K562 (cell line): Measurements from ENCODE around the gene PRR11. TPM values are rescaled to one million over a fixed set of nuclear protein-coding genes. Genes with fewer than 3 reads are reported as not detected.
"Not testable (repeated sequence)": the region's sequence is repeated elsewhere in the genome, so short reads cannot be mapped to it uniquely, and the experiment has no call there.

Experiments used
- ATAC-seq: fragments of 200-7000 bp; cut with Tn5 transposase; 3 replicates; pipeline ENCODE4 v1.9.1; 2020; ENCODE audit warnings: moderate library complexity
- BruUV-seq: library from RNA; stranded (reverse); fragments of 400-500 nt; replicated peaks from 2 replicates; lab custom pipeline; 2021; lab: Mats Ljungman, UMichigan
- CTCF ChIA-PET: fragments of 300-600 bp; formaldehyde crosslinking; extraction: SDS; loops from one replicate; lab custom pipeline; 2021; ENCODE audit warnings: low intra/inter-chr PET ratio; lab: Yijun Ruan, JAX
- POLR2A ChIA-PET: fragments of 300-600, 350-650 bp; sonication (Branson Sonifier 250); formaldehyde crosslinking; extraction: SDS; loops from one replicate; lab custom pipeline; 2021; ENCODE audit warnings: antibody characterized with exemption, inconsistent platforms; lab: Yijun Ruan, JAX
- DNase-seq, 4 experiments: peaks; one replicate each; pipeline versions ENCODE4 v3.0.0 to v3.0.0-alpha.2; 2011 to 2018; ENCODE audit warnings: low spot score in 3 of 4, mixed read lengths in 3 of 4; ENCODE audit errors: extremely low read depth in 1 of 4
- FAIRE-seq: peaks from 2 replicates; lab custom pipeline; 2011; peaks lifted over from hg19 to GRCh38; lab: Jason Lieb, UNC
- H2AFZ ChIP-seq: 2 replicates; pipeline ENCODE4 v1.6.0; 2011; ENCODE audit warnings: low read depth, low read length, control low read depth, inconsistent platforms
- H3K27ac ChIP-seq: fragments of 200-600 bp; 3 replicates; pipeline ENCODE4 v1.8.0; 2011; ENCODE audit warnings: low read depth, mild to moderate bottlenecking, control low read depth, inconsistent platforms, low read length, moderate library complexity, mixed read lengths; ENCODE audit errors: extremely low read depth
- H3K27me3 ChIP-seq, 2 experiments: fragments of 300-600 bp in 1 of 2; 2 replicates in 1 of 2; 3 replicates in 1 of 2; pipeline versions ENCODE4 v1.6.0 to v1.8.0; 2011; ENCODE audit warnings: inconsistent platforms in 2 of 2, low read length in 2 of 2, mild to moderate bottlenecking in 1 of 2, mixed read lengths in 1 of 2, moderate library complexity in 1 of 2; ENCODE audit not compliant: control insufficient read depth in 2 of 2, insufficient read depth in 2 of 2
- H3K36me3 ChIP-seq: fragments of 300-600 bp; 3 replicates; pipeline ENCODE4 v1.8.0; 2011; ENCODE audit warnings: mild to moderate bottlenecking, low read length, inconsistent platforms; ENCODE audit not compliant: control insufficient read depth, insufficient read depth
- H3K4me1 ChIP-seq, 2 experiments: fragments of 200-600 bp in 1 of 2; replicated peaks in 1 of 2; 2 replicates in 1 of 2; 3 replicates in 1 of 2; pipeline versions ENCODE4 v1.5.1 to v1.8.0; 2011; ENCODE audit warnings: inconsistent platforms in 2 of 2, low read length in 2 of 2, mild to moderate bottlenecking in 1 of 2, mixed read lengths in 1 of 2, moderate library complexity in 1 of 2; ENCODE audit not compliant: control insufficient read depth in 2 of 2, insufficient read depth in 2 of 2
- H3K4me2 ChIP-seq: 2 replicates; pipeline ENCODE4 v1.6.1; 2011; ENCODE audit warnings: low read length, control low read depth, inconsistent platforms, mixed read lengths; ENCODE audit not compliant: insufficient read depth
- H3K4me3 ChIP-seq: fragments of 200-600 bp; sonication (generic), shearing (Covaris generic); 2 replicates; pipeline ENCODE4 v1.5.1; 2016; ENCODE audit warnings: control low read depth, inconsistent platforms
- H3K79me2 ChIP-seq: fragments of 200-600 bp; 3 replicates; pipeline ENCODE4 v1.8.0; 2011; ENCODE audit warnings: low read length, inconsistent platforms; ENCODE audit not compliant: control insufficient read depth, insufficient read depth
- H3K9ac ChIP-seq, 2 experiments: 2 replicates each; pipeline versions ENCODE4 v1.6.0 to v1.6.1; 2011; ENCODE audit warnings: low read depth in 2 of 2, low read length in 2 of 2, control low read depth in 1 of 2, inconsistent platforms in 1 of 2, mild to moderate bottlenecking in 1 of 2, mixed read lengths in 1 of 2; ENCODE audit not compliant: insufficient read depth in 1 of 2
- H3K9me1 ChIP-seq: one replicate; pipeline ENCODE4 v1.6.0; 2011; ENCODE audit warnings: inconsistent platforms, mild to moderate bottlenecking, low read length, moderate library complexity; ENCODE audit not compliant: control insufficient read depth, insufficient read depth
- H3K9me3 ChIP-seq: replicated peaks from 2 replicates; pipeline ENCODE4 v1.5.1; 2011; ENCODE audit warnings: low read depth, low read length, inconsistent platforms; ENCODE audit not compliant: control insufficient read depth, insufficient read depth
- H4K20me1 ChIP-seq: replicated peaks from 2 replicates; pipeline ENCODE4 v1.6.1; 2011; ENCODE audit warnings: low read length, inconsistent platforms, mixed read lengths; ENCODE audit not compliant: control insufficient read depth, insufficient read depth
- CHCHD3 ChIP-seq: fragments of 250-450 bp; sonication (Bioruptor Pico); IDR thresholded peaks from 2 replicates; pipeline ENCODE4 v2.1.2; 2022; ENCODE audit warnings: mild to moderate bottlenecking
- KDM2B ChIP-seq: fragments of 250-450 bp; sonication (Bioruptor Pico); IDR thresholded peaks from 2 replicates; pipeline ENCODE4 v1.8.0; 2021; ENCODE audit warnings: mild to moderate bottlenecking, moderate library complexity
- KDM5B ChIP-seq: fragments of 200-600 bp; sonication (generic); IDR thresholded peaks from 2 replicates; pipeline ENCODE4 v1.6.1; 2012; ENCODE audit warnings: low read depth, mild to moderate bottlenecking, moderate library complexity, low read length, control low read depth, inconsistent platforms; ENCODE audit not compliant: insufficient replicate concordance
- NFATC3 ChIP-seq: fragments of 450-650 bp; IDR thresholded peaks from 2 replicates; pipeline ENCODE4 v1.6.1; 2017; ENCODE audit warnings: mild to moderate bottlenecking
- POLR3A ChIP-seq: IDR thresholded peaks from 2 replicates; pipeline ENCODE4 v1.6.1; 2011; ENCODE audit warnings: borderline replicate concordance, mild to moderate bottlenecking, moderate library complexity; ENCODE audit not compliant: insufficient read length, insufficient read depth; ENCODE audit errors: extremely low read depth
- TAF9B ChIP-seq: fragments of 450-650 bp; IDR thresholded peaks from 2 replicates; pipeline ENCODE4 v1.6.1; 2018; ENCODE audit warnings: mild to moderate bottlenecking; ENCODE audit not compliant: partially characterized antibody
- ZNF165 ChIP-seq: fragments of 250-450 bp; sonication (Bioruptor Pico); IDR thresholded peaks from 2 replicates; pipeline ENCODE4 v1.4.0; 2020; ENCODE audit warnings: borderline replicate concordance
- ZNF253 ChIP-seq: fragments of 250-450 bp; sonication (Bioruptor Pico); conservative IDR thresholded peaks from 2 replicates; pipeline ENCODE4 v1.6.1; 2021; ENCODE audit warnings: mild to moderate bottlenecking
- ZNF263 ChIP-seq: sonication (generic); formaldehyde crosslinking; IDR thresholded peaks from 2 replicates; pipeline ENCODE4 v1.8.0; 2022; ENCODE audit warnings: mild to moderate bottlenecking, missing genetic modification reagents, borderline replicate concordance
- WGBS: fragments of 100-300 bp; shearing (Covaris generic); methylation state at CpG from one replicate; pipeline ENCODE4 v1.1.6; 2016; ENCODE audit warnings: low coverage, mixed read lengths; ENCODE audit not compliant: insufficient coverage; ENCODE audit errors: missing lambda C conversion rate; 5-methylcytosine and 5-hydroxymethylcytosine counted together
- in situ Hi-C: fragments of 300-500 bp; cut with MboI; formaldehyde crosslinking; loops from 4 replicates; pipeline ENCODE4 v1.15.0; 2018; ENCODE audit warnings: inconsistent platforms, mixed read lengths
- intact Hi-C: fragments of 100-400 bp; cut with micrococcal nuclease; formaldehyde crosslinking; loops from 2 replicates; pipeline ENCODE4 v1.14.2; 2022
- polyA plus RNA-seq, 8 experiments: library from polyadenylated mRNA; depleted of rRNA in 4 of 8; stranded (reverse) in 5 of 8; unstranded in 3 of 8; fragments of >200 nt; fragmentation: Nextera tagmentation in 2 of 8; fragmentation: Illumina TruSeq in 1 of 8; extraction: Ambion mirVana in 2 of 8; extraction: Trizol in 1 of 8; gene quantifications; 2 replicates each; pipeline versions ENCODE4 v1.2.1 to v1.2.3, GENCODE V29; 2011 to 2014; ENCODE audit warnings: inconsistent platforms in 1 of 8, missing spikeins in 1 of 8
- total RNA-seq, 7 experiments: library from RNA; depleted of rRNA in 6 of 7; stranded (reverse); fragments of >200 nt in 6 of 7; fragmentation: Illumina TruSeq in 2 of 7; extraction: Trizol in 2 of 7; gene quantifications; 2 replicates each; pipeline versions ENCODE4 v1.2.1 to v1.2.3, GENCODE V29; 2011 to 2021; ENCODE audit warnings: low replicate concordance in 1 of 7
- TF ChIP-seq, protein P1 (sequence below): fragments of 250-450 bp; sonication (Bioruptor Pico); IDR thresholded peaks from 2 replicates; pipeline ENCODE4 v1.8.0; 2022; ENCODE audit warnings: moderate library complexity, mild to moderate bottlenecking, inconsistent platforms
- TF ChIP-seq, protein P2 (sequence below), 2 experiments: fragments of 450-650 bp in 1 of 2; IDR thresholded peaks; 2 replicates each; pipeline ENCODE4 v1.6.1; 2011 to 2017; ENCODE audit warnings: low read depth in 2 of 2, antibody characterized with exemption in 1 of 2, borderline replicate concordance in 1 of 2, low read length in 1 of 2, mild to moderate bottlenecking in 1 of 2, mixed read lengths in 1 of 2; ENCODE audit not compliant: control insufficient read depth in 1 of 2

Gene PRR11
- total and polyA plus RNA-seq, 9 of the 15 experiments (the other 6 are each of a cell fraction or from before 2014, with no cell fraction given) = 13.3 to 75.2 (median 46.4) TPM

DNA sequence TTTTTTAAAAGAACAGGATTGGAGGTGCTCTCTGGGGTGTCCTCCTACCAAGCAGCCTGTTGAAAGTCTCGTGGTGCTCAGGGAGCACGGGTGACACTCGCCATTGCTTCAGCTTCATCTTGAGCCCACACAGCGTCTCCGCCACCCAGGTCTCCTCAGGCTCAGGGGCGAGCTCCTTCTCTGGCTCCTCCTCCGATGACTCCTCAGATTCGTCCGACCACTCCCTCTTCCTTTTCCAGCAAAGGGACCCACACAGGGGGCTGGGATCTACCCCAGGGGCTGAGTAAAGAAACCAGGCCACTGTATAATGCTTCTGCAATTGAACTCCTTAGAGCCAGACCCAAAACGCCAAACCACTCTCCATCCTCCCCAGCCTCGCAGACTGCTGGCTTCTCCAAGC is 24.1 kb downstream of the PRR11 start:
- H3K4me2 ChIP-seq, H3K9me3 ChIP-seq, ATAC-seq, intact Hi-C loops, H3K27ac ChIP-seq, H3K4me3 ChIP-seq, H3K27me3 ChIP-seq, CTCF ChIA-PET, H3K79me2 ChIP-seq, H3K36me3 ChIP-seq, FAIRE-seq, H4K20me1 ChIP-seq, DNase-seq: not testable (repeated sequence)
- 75% methylated on average over 5 of the region's 11 CpGs for WGBS
- peak; percentile 42; the same call in 1 of the 2 replicates for TF ChIP-seq ZNF263 (CRISPR knock-in tag)
- TF ChIP-seq, all 486 proteins: peak for 1; not testable (repeated sequence) for 485
- BruUV-seq, H3K4me1 ChIP-seq, H3K9ac ChIP-seq, in situ Hi-C loops, H2AFZ ChIP-seq, H3K9me1 ChIP-seq: not testable (repeated sequence)
- POLR2A ChIA-PET = interaction anchor here (0.6 to 1.6 kb wide), 4 partner anchors 16 to 1535 kb away, joined by 3 to 6 read pairs (median 3); no protein-coding TSS in a partner anchor

DNA sequence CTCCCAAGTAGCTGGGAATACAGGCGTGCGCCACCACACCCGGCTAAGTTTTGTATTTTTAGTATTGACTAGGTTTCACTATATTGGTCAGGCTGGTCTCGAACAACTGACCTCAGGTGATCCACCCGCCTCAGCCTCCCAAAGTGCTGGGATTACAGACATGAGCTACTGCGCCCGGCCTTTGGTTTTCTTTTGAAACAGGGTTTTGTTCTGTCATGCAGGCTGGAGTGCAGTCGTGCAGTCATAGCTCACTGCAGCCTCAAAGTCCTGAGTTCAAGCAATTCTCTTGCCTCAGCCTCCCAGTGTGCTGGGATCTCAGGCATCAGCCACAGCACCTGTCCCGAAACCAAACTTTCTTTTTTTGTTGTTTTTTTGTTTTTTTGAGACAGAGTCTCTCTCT is 25.1 kb downstream of the PRR11 start:
- no peaks in the 10 kb centered on the region for H3K9me1 ChIP-seq
- ATAC-seq = no peak
- H3K9me3 ChIP-seq = no peaks in the 10 kb centered on the region
- DNase-seq = no peak
- no peak overlapping the region for H3K27ac ChIP-seq
- ChIA-PET POLR2A (interaction anchor here (1.0 kb wide), 1 partner anchor 9 kb away, joined by 3 read pairs; no protein-coding TSS in a partner anchor), CTCF (no interaction called here)
- FAIRE-seq = no peak
- H2AFZ ChIP-seq = no peak overlapping the region
- WGBS = 94% methylated on average over 9 of the region's 9 CpGs
- H3K4me2 ChIP-seq = no peak overlapping the region
- H3K36me3 ChIP-seq = peaks cover 15% of the 10 kb centered on the region; the same call in 1 of the 3 replicates
- BruUV-seq = no TSS peak
- H3K4me1 ChIP-seq = no peaks in the 10 kb centered on the region; a peak in 1 of 5 replicates
- no peak overlapping the region for H3K4me3 ChIP-seq
- no peak for TF ChIP-seq ZNF253
- TF ChIP-seq, protein P1, sequence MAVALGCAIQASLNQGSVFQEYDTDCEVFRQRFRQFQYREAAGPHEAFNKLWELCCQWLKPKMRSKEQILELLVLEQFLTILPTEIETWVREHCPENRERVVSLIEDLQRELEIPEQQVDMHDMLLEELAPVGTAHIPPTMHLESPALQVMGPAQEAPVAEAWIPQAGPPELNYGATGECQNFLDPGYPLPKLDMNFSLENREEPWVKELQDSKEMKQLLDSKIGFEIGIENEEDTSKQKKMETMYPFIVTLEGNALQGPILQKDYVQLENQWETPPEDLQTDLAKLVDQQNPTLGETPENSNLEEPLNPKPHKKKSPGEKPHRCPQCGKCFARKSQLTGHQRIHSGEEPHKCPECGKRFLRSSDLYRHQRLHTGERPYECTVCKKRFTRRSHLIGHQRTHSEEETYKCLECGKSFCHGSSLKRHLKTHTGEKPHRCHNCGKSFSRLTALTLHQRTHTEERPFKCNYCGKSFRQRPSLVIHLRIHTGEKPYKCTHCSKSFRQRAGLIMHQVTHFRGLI (CRISPR knock-in tag) = no peak
- no peak for TF ChIP-seq KDM2B (CRISPR knock-in tag)
- TF ChIP-seq, protein P2, sequence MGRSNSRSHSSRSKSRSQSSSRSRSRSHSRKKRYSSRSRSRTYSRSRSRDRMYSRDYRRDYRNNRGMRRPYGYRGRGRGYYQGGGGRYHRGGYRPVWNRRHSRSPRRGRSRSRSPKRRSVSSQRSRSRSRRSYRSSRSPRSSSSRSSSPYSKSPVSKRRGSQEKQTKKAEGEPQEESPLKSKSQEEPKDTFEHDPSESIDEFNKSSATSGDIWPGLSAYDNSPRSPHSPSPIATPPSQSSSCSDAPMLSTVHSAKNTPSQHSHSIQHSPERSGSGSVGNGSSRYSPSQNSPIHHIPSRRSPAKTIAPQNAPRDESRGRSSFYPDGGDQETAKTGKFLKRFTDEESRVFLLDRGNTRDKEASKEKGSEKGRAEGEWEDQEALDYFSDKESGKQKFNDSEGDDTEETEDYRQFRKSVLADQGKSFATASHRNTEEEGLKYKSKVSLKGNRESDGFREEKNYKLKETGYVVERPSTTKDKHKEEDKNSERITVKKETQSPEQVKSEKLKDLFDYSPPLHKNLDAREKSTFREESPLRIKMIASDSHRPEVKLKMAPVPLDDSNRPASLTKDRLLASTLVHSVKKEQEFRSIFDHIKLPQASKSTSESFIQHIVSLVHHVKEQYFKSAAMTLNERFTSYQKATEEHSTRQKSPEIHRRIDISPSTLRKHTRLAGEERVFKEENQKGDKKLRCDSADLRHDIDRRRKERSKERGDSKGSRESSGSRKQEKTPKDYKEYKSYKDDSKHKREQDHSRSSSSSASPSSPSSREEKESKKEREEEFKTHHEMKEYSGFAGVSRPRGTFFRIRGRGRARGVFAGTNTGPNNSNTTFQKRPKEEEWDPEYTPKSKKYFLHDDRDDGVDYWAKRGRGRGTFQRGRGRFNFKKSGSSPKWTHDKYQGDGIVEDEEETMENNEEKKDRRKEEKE (IDR thresholded peaks at IDR 0.05; ENCODE audit: borderline replicate concordance in 1 of 2, control insufficient read depth in 1 of 2, low read depth in 2 of 2, low read length in 1 of 2) = no peak
- TF ChIP-seq TAF9B = no peak
- no peak for TF ChIP-seq CHCHD3
- TF ChIP-seq POLR3A = no peak
- TF ChIP-seq KDM5B = no peak
- TF ChIP-seq NFATC3 = no peak
- no peak for TF ChIP-seq ZNF165
- H3K27me3 ChIP-seq = no peaks in the 10 kb centered on the region
- no peaks in the 10 kb centered on the region for H3K79me2 ChIP-seq
- no peaks in the 10 kb centered on the region for H4K20me1 ChIP-seq
- intact Hi-C loops = no loop called here
- in situ Hi-C loops = no loop called here
- no peak overlapping the region for H3K9ac ChIP-seq
